Measurements from ENCODE around the gene REXO4. TPM values are rescaled to one million over a fixed set of nuclear protein-coding genes. Genes with fewer than 3 reads are reported as not detected.

Gene REXO4
- polyA plus RNA-seq, 1 donor, result 23.6 TPM

- Histone ChIP-seq H3K27ac (ENCODE audit: low read length) (no peak within 1 kb of the TSS), H3K4me3 (ENCODE audit: low read length) (no peak within 1 kb of the TSS), H3K36me3 (ENCODE audit: control insufficient read depth, insufficient read depth, low read length) (no peaks in the 10 kb centered on the region), H3K9me3 (ENCODE audit: control insufficient read depth, low read depth, low read length) (no peaks in the 10 kb centered on the region), H3K4me1 (ENCODE audit: control insufficient read depth, insufficient read depth, low read length) (peaks cover 8% of the 10 kb centered on the region), H3K27me3 (ENCODE audit: control insufficient read depth, insufficient read depth, low read length) (no peaks in the 10 kb centered on the region)
- DNase-seq, result no peak
- 20% methylated on average over 1 of the region's 23 CpGs for WGBS (ENCODE audit: insufficient coverage, low lambda C conversion rate)
Observed at GRCh38 chr9:133421615-133422542, 4.1 kb upstream of the REXO4 start, which contains the start of gene ADAMTS13. Gene ADAMTS13, plus strand, starts transcription at chr9:133422367. Its CDS starts 77 bp downstream, at chr9:133422444.

- peaks cover 4% of the 10 kb centered on the region for H3K36me3 ChIP-seq (ENCODE audit: control insufficient read depth, insufficient read depth, low read length)
- H3K4me3 ChIP-seq (ENCODE audit: low read length), result no peak overlapping the region
- DNase-seq, result no peak
- no peak overlapping the region for H3K27ac ChIP-seq (ENCODE audit: low read length)
- H3K9me3 ChIP-seq (ENCODE audit: control insufficient read depth, low read depth, low read length), result no peaks in the 10 kb centered on the region
- peaks cover 8% of the 10 kb centered on the region for H3K4me1 ChIP-seq (ENCODE audit: control insufficient read depth, insufficient read depth, low read length)
- H3K27me3 ChIP-seq (ENCODE audit: control insufficient read depth, insufficient read depth, low read length), result no peaks in the 10 kb centered on the region
- 93% methylated on average over 3 of the region's 5 CpGs for WGBS (ENCODE audit: insufficient coverage, low lambda C conversion rate)
Observed at GRCh38 chr9:133420392-133420827, 2.6 kb upstream of the REXO4 start.

GRCh38 chr9:133419005-133419404 lies 1.2 kb upstream of the REXO4 start:
- Histone ChIP-seq H3K27ac (ENCODE audit: low read length) (peak overlapping the region; percentile 96), H3K4me3 (ENCODE audit: low read length) (peak overlapping the region; percentile 71), H3K27me3 (ENCODE audit: control insufficient read depth, insufficient read depth, low read length) (no peaks in the 10 kb centered on the region), H3K4me1 (ENCODE audit: control insufficient read depth, insufficient read depth, low read length) (peaks cover 8% of the 10 kb centered on the region), H3K9me3 (ENCODE audit: control insufficient read depth, low read depth, low read length) (no peaks in the 10 kb centered on the region), H3K36me3 (ENCODE audit: control insufficient read depth, insufficient read depth, low read length) (peaks cover 18% of the 10 kb centered on the region)
- DNase-seq, result peak in 1 of 2 donors; percentile 71
- no CpG with 5 or more reads among the region's 13 CpGs for WGBS (ENCODE audit: insufficient coverage, low lambda C conversion rate)

GRCh38 chr9:133415170-133415569 lies 2.6 kb downstream of the REXO4 start:
- no CpG with 5 or more reads among the region's 1 CpG for WGBS (ENCODE audit: insufficient coverage, low lambda C conversion rate)
- H3K4me1 ChIP-seq (ENCODE audit: control insufficient read depth, insufficient read depth, low read length), result peaks cover 8% of the 10 kb centered on the region
- H3K9me3 ChIP-seq (ENCODE audit: control insufficient read depth, low read depth, low read length), result no peaks in the 10 kb centered on the region
- no peak overlapping the region for H3K4me3 ChIP-seq (ENCODE audit: low read length)
- H3K36me3 ChIP-seq (ENCODE audit: control insufficient read depth, insufficient read depth, low read length), result peaks cover 50% of the 10 kb centered on the region
- no peaks in the 10 kb centered on the region for H3K27me3 ChIP-seq (ENCODE audit: control insufficient read depth, insufficient read depth, low read length)
- no peak for DNase-seq
- H3K27ac ChIP-seq (ENCODE audit: low read length), result no peak overlapping the region

- DNase-seq, result no peak
- H3K27ac ChIP-seq (ENCODE audit: low read length), result no peak overlapping the region
- H3K9me3 ChIP-seq (ENCODE audit: control insufficient read depth, low read depth, low read length), result no peaks in the 10 kb centered on the region
- H3K36me3 ChIP-seq (ENCODE audit: control insufficient read depth, insufficient read depth, low read length), result peaks cover 78% of the 10 kb centered on the region
- no peak overlapping the region for H3K4me3 ChIP-seq (ENCODE audit: low read length)
- no peaks in the 10 kb centered on the region for H3K27me3 ChIP-seq (ENCODE audit: control insufficient read depth, insufficient read depth, low read length)
- no CpG with 5 or more reads among the region's 1 CpG for WGBS (ENCODE audit: insufficient coverage, low lambda C conversion rate)
- H3K4me1 ChIP-seq (ENCODE audit: control insufficient read depth, insufficient read depth, low read length), result no peaks in the 10 kb centered on the region
Observed at GRCh38 chr9:133408042-133408441, 9.8 kb downstream of the REXO4 start.

- peak; percentile 66 for DNase-seq
- no CpG with 5 or more reads among the region's 24 CpGs for WGBS (ENCODE audit: insufficient coverage, low lambda C conversion rate)
- H3K36me3 ChIP-seq (ENCODE audit: control insufficient read depth, insufficient read depth, low read length), result peaks cover 69% of the 10 kb centered on the region
- no peaks in the 10 kb centered on the region for H3K9me3 ChIP-seq (ENCODE audit: control insufficient read depth, low read depth, low read length)
- no peaks in the 10 kb centered on the region for H3K4me1 ChIP-seq (ENCODE audit: control insufficient read depth, insufficient read depth, low read length)
- H3K27ac ChIP-seq (ENCODE audit: low read length), result no peak overlapping the region
- H3K27me3 ChIP-seq (ENCODE audit: control insufficient read depth, insufficient read depth, low read length), result no peaks in the 10 kb centered on the region
- no peak overlapping the region for H3K4me3 ChIP-seq (ENCODE audit: low read length)
Observed at GRCh38 chr9:133406480-133407307, 11.1 kb downstream of the REXO4 start.

GRCh38 chr9:133405508-133406438 lies 12.0 kb downstream of the REXO4 start:
- Histone ChIP-seq H3K36me3 (ENCODE audit: control insufficient read depth, insufficient read depth, low read length) (peaks cover 62% of the 10 kb centered on the region), H3K9me3 (ENCODE audit: control insufficient read depth, low read depth, low read length) (no peaks in the 10 kb centered on the region), H3K4me1 (ENCODE audit: control insufficient read depth, insufficient read depth, low read length) (no peaks in the 10 kb centered on the region), H3K4me3 (ENCODE audit: low read length) (no peak overlapping the region), H3K27me3 (ENCODE audit: control insufficient read depth, insufficient read depth, low read length) (no peaks in the 10 kb centered on the region), H3K27ac (ENCODE audit: low read length) (no peak overlapping the region)
- no peak for DNase-seq
- WGBS (ENCODE audit: insufficient coverage, low lambda C conversion rate), result 100% methylated on average over 1 of the region's 19 CpGs

- Histone ChIP-seq H3K4me1 (ENCODE audit: control insufficient read depth, insufficient read depth, low read length) (no peaks in the 10 kb centered on the region), H3K4me3 (ENCODE audit: low read length) (no peak overlapping the region), H3K27ac (ENCODE audit: low read length) (no peak overlapping the region), H3K9me3 (ENCODE audit: control insufficient read depth, low read depth, low read length) (no peaks in the 10 kb centered on the region), H3K36me3 (ENCODE audit: control insufficient read depth, insufficient read depth, low read length) (peaks cover 53% of the 10 kb centered on the region), H3K27me3 (ENCODE audit: control insufficient read depth, insufficient read depth, low read length) (no peaks in the 10 kb centered on the region)
- no CpG with 5 or more reads among the region's 12 CpGs for WGBS (ENCODE audit: insufficient coverage, low lambda C conversion rate)
- DNase-seq, result no peak
Observed at GRCh38 chr9:133404454-133405002, 13.3 kb downstream of the REXO4 start.

GRCh38 chr9:133403766-133404453 lies 13.9 kb downstream of the REXO4 start:
- Histone ChIP-seq H3K4me1 (ENCODE audit: control insufficient read depth, insufficient read depth, low read length) (peaks cover 3% of the 10 kb centered on the region), H3K27me3 (ENCODE audit: control insufficient read depth, insufficient read depth, low read length) (no peaks in the 10 kb centered on the region), H3K4me3 (ENCODE audit: low read length) (no peak overlapping the region), H3K36me3 (ENCODE audit: control insufficient read depth, insufficient read depth, low read length) (peaks cover 53% of the 10 kb centered on the region), H3K27ac (ENCODE audit: low read length) (no peak overlapping the region), H3K9me3 (ENCODE audit: control insufficient read depth, low read depth, low read length) (no peaks in the 10 kb centered on the region)
- WGBS (ENCODE audit: insufficient coverage, low lambda C conversion rate), result no CpG with 5 or more reads among the region's 16 CpGs
- DNase-seq, result no peak
